K562 (cell line): ENCODE data around the gene HAUS3. TPM values are rescaled to one million over a fixed set of nuclear protein-coding genes. Genes with fewer than 3 reads are reported as not detected.
A peak's percentile ranks its signal among the peaks of the same experiment; 100 is the strongest.

Source experiments
- ASH1L ChIP-seq: fragments of 450-650 bp; IDR thresholded peaks from 2 replicates; pipeline ENCODE4 v1.6.1; 2018; ENCODE audit warnings: borderline replicate concordance, mild to moderate bottlenecking, low read depth; ENCODE audit not compliant: partially characterized antibody
- ATF7 ChIP-seq: fragments of 450-650 bp; IDR thresholded peaks from 2 replicates; pipeline ENCODE4 v1.7.1; 2014; ENCODE audit warnings: mild to moderate bottlenecking, moderate library complexity
- FOXJ3 ChIP-seq: sonication (generic); formaldehyde crosslinking; IDR thresholded peaks from 2 replicates; pipeline ENCODE4 v1.4.0; 2020; ENCODE audit warnings: mild to moderate bottlenecking, missing genetic modification reagents
- MAZ ChIP-seq, 2 experiments: fragments of 450-650 bp in 1 of 2; sonication (generic) in 1 of 2; formaldehyde crosslinking; IDR thresholded peaks in 1 of 2; conservative IDR thresholded peaks in 1 of 2; 2 replicates each; pipeline versions ENCODE4 v1.4.0 to v1.5.0; 2020; ENCODE audit warnings: mild to moderate bottlenecking in 1 of 2, missing genetic modification reagents in 1 of 2
- NFIC ChIP-seq: fragments of 450-650 bp; IDR thresholded peaks from 2 replicates; pipeline ENCODE4 v1.6.1; 2017; ENCODE audit warnings: mild to moderate bottlenecking, inconsistent platforms
- PRPF4 ChIP-seq: fragments of 200-400 bp; formaldehyde crosslinking; IDR thresholded peaks from one replicate; pipeline ENCODE4 v1.6.1; 2017; ENCODE audit warnings: low read length, low read depth, mild to moderate bottlenecking; ENCODE audit not compliant: insufficient read depth, poor library complexity, severe bottlenecking
- RBM17 ChIP-seq: fragments of 200-400 bp; formaldehyde crosslinking; IDR thresholded peaks from 2 replicates; pipeline ENCODE4 v1.6.1; 2017; ENCODE audit warnings: low read depth, mild to moderate bottlenecking, low read length, borderline replicate concordance
- THRA ChIP-seq: fragments of 450-650 bp; IDR thresholded peaks from 2 replicates; pipeline ENCODE4 v1.6.1; 2017; ENCODE audit warnings: mild to moderate bottlenecking, moderate library complexity
- TRIM24 ChIP-seq, 2 experiments: fragments of 450-650 bp; IDR thresholded peaks; 2 replicates each; pipeline ENCODE4 v1.6.1; 2016
- ZBTB8A ChIP-seq: fragments of 450-650 bp; IDR thresholded peaks from 2 replicates; pipeline ENCODE4 v1.6.1; 2018; ENCODE audit warnings: mild to moderate bottlenecking, moderate library complexity; ENCODE audit not compliant: partially characterized antibody
- ZFP30 ChIP-seq: fragments of 250-450 bp; sonication (Bioruptor Pico); IDR thresholded peaks from 2 replicates; pipeline ENCODE4 v1.8.0; 2022; ENCODE audit warnings: moderate library complexity, mild to moderate bottlenecking, inconsistent platforms, borderline replicate concordance
- ZHX1 ChIP-seq: fragments of 150-350 bp; conservative IDR thresholded peaks from 2 replicates; pipeline ENCODE4 v1.6.1; 2014; ENCODE audit warnings: low read length
- ZNF395 ChIP-seq: fragments of 200-800 bp; sonication (Bioruptor generic); IDR thresholded peaks from 2 replicates; pipeline ENCODE4 v1.6.1; 2017; ENCODE audit warnings: missing genetic modification characterization, missing compliant biosample characterization
- ZNF764 ChIP-seq: fragments of 250-450 bp; sonication (Bioruptor Pico); IDR thresholded peaks from 2 replicates; pipeline ENCODE4 v1.4.0; 2020; ENCODE audit warnings: low read depth, mild to moderate bottlenecking, moderate library complexity
- polyA plus RNA-seq, 8 experiments: library from polyadenylated mRNA; depleted of rRNA in 4 of 8; stranded (reverse) in 5 of 8; unstranded in 3 of 8; fragments of >200 nt; fragmentation: Nextera tagmentation in 2 of 8; fragmentation: Illumina TruSeq in 1 of 8; extraction: Ambion mirVana in 2 of 8; extraction: Trizol in 1 of 8; gene quantifications; 2 replicates each; pipeline versions ENCODE4 v1.2.1 to v1.2.3, GENCODE V29; 2011 to 2014; ENCODE audit warnings: inconsistent platforms in 1 of 8, missing spikeins in 1 of 8
- total RNA-seq, 7 experiments: library from RNA; depleted of rRNA in 6 of 7; stranded (reverse); fragments of >200 nt in 6 of 7; fragmentation: Illumina TruSeq in 2 of 7; extraction: Trizol in 2 of 7; gene quantifications; 2 replicates each; pipeline versions ENCODE4 v1.2.1 to v1.2.3, GENCODE V29; 2011 to 2021; ENCODE audit warnings: low replicate concordance in 1 of 7
- TF ChIP-seq, protein P1 (sequence below): fragments of 450-650 bp; formaldehyde crosslinking; IDR thresholded peaks from 2 replicates; pipeline ENCODE4 v1.4.0; 2022; ENCODE audit warnings: missing genetic modification characterization
- TF ChIP-seq, protein P2 (sequence below): fragments of 450-650 bp; conservative IDR thresholded peaks from 2 replicates; pipeline ENCODE4 v1.6.1; 2016; ENCODE audit warnings: missing genetic modification characterization, low read depth, mild to moderate bottlenecking, control low read depth, missing compliant biosample characterization
- TF ChIP-seq, protein P3 (sequence below): fragments of 450-650 bp; IDR thresholded peaks from 2 replicates; pipeline ENCODE4 v1.6.1; 2016; ENCODE audit warnings: low read depth, mild to moderate bottlenecking, moderate library complexity

The HAUS3 gene
- total and polyA plus RNA-seq, 9 of the 15 experiments (the other 6 are each of a cell fraction or from before 2014, with no cell fraction given) = 8.9 to 25.7 (median 21.5) TPM

- no peak for TF ChIP-seq ZHX1
- peak; percentile 74 for TF ChIP-seq ATF7
- TF ChIP-seq, protein P1, sequence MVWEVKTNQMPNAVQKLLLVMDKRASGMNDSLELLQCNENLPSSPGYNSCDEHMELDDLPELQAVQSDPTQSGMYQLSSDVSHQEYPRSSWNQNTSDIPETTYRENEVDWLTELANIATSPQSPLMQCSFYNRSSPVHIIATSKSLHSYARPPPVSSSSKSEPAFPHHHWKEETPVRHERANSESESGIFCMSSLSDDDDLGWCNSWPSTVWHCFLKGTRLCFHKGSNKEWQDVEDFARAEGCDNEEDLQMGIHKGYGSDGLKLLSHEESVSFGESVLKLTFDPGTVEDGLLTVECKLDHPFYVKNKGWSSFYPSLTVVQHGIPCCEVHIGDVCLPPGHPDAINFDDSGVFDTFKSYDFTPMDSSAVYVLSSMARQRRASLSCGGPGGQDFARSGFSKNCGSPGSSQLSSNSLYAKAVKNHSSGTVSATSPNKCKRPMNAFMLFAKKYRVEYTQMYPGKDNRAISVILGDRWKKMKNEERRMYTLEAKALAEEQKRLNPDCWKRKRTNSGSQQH = no peak
- no peak for TF ChIP-seq RBM17
- no peak for TF ChIP-seq ZFP30 (CRISPR knock-in tag)
- TF ChIP-seq ZNF764 (CRISPR knock-in tag) = no peak
- TF ChIP-seq, protein P2, sequence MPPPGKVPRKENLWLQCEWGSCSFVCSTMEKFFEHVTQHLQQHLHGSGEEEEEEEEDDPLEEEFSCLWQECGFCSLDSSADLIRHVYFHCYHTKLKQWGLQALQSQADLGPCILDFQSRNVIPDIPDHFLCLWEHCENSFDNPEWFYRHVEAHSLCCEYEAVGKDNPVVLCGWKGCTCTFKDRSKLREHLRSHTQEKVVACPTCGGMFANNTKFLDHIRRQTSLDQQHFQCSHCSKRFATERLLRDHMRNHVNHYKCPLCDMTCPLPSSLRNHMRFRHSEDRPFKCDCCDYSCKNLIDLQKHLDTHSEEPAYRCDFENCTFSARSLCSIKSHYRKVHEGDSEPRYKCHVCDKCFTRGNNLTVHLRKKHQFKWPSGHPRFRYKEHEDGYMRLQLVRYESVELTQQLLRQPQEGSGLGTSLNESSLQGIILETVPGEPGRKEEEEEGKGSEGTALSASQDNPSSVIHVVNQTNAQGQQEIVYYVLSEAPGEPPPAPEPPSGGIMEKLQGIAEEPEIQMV (tag) = no peak
- no peak for TF ChIP-seq PRPF4
- peak; percentile 46 for TF ChIP-seq NFIC
- no peak for TF ChIP-seq ZBTB8A
- no peak for TF ChIP-seq THRA
- no peak for TF ChIP-seq FOXJ3
- no peak for TF ChIP-seq TRIM24 (IDR thresholded peaks at IDR 0.05)
- peak; percentile 83 for TF ChIP-seq ASH1L
- no peak for TF ChIP-seq ZNF395 (CRISPR knock-in tag)
- TF ChIP-seq MAZ (CRISPR knock-in tag; conservative IDR thresholded peaks at IDR 0.05 in 1 of 2, IDR thresholded peaks at IDR 0.05 in 1 of 2) = peak; percentile 84 to 90
- TF ChIP-seq, protein P3, sequence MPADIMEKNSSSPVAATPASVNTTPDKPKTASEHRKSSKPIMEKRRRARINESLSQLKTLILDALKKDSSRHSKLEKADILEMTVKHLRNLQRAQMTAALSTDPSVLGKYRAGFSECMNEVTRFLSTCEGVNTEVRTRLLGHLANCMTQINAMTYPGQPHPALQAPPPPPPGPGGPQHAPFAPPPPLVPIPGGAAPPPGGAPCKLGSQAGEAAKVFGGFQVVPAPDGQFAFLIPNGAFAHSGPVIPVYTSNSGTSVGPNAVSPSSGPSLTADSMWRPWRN = no peak
Observed at GRCh38 chr4:2262145-2262943, 20.4 kb upstream of the HAUS3 start (continued).
